Lower lobe of right lung (tissue), 2 donors: ENCODE measurements around the gene RHBDD1. TPM values are rescaled to one million over a fixed set of nuclear protein-coding genes. Genes with fewer than 3 reads are reported as not detected.

ENCODE experiments used
- ATAC-seq, 2 donors: fragments of 200-7000 bp; cut with Tn5 transposase; one replicate each; pipeline ENCODE4 v1.9.1; 2020 to 2022; ENCODE audit warnings: mild to moderate bottlenecking in 2 of 2, moderate library complexity in 2 of 2
- DNase-seq: peaks from one replicate; pipeline ENCODE4 v3.0.0-alpha.2; 2020
- H3K27ac ChIP-seq: fragments of 200-600 bp; one replicate; pipeline ENCODE4 v1.8.0; 2022
- H3K27me3 ChIP-seq: fragments of 200-600 bp; one replicate; pipeline ENCODE4 v1.8.0; 2022; ENCODE audit warnings: low read depth
- H3K36me3 ChIP-seq: fragments of 200-600 bp; one replicate; pipeline ENCODE4 v1.8.0; 2022; ENCODE audit warnings: mild to moderate bottlenecking
- H3K4me1 ChIP-seq: fragments of 200-600 bp; one replicate; pipeline ENCODE4 v1.8.0; 2022
- H3K4me3 ChIP-seq: fragments of 200-600 bp; one replicate; pipeline ENCODE4 v1.8.0; 2022; ENCODE audit warnings: mild to moderate bottlenecking
- H3K9me3 ChIP-seq: fragments of 200-600 bp; one replicate; pipeline ENCODE4 v1.8.0; 2022
- CTCF ChIP-seq: fragments of 200-600 bp; IDR thresholded peaks from one replicate; pipeline ENCODE4 v1.8.0; 2022; ENCODE audit warnings: antibody characterized with exemption, mild to moderate bottlenecking
- intact Hi-C: fragments of 100-400 bp; cut with DNase I; formaldehyde crosslinking; loops from one replicate; pipeline ENCODE4 v1.11.0; 2022
- total RNA-seq: library from RNA; stranded (reverse); fragmentation: NEBNext Ultra II Directional; extraction: Animal tissue kit (Norgen Biotek cat#: 25700); gene quantifications from one replicate; pipeline ENCODE4 v1.2.1, GENCODE V29; 2021
- donor health status: DM: no; HTN: yes; CAD: no; lungs with severe emphysema.

The RHBDD1 gene
- total RNA-seq, 1 donor from 2014 or later, result 42.2 TPM

DNA sequence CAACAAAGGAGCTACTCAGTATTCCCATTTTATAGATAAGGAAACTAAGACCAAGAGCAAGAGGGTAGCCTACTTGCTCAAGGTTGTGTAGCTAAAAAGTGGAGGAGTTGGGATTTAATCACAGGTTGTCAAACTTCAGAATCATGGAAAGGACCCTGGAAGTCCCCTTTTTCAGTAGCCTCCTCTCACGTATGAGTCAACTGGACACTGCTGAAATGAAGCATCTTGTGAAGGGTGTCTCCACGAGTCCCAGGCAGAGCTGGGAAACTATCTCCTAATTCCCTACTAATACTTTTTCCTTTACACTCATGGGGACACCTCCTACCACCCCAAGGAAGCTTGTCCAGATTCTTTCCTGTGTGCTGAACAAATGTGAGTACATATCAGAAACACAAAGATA lies 155.8 kb downstream of the RHBDD1 start:
- Histone ChIP-seq H3K36me3 (peaks cover 10% of the 10 kb centered on the region), H3K4me1 (no peaks in the 10 kb centered on the region), H3K27ac (no peak overlapping the region), H3K27me3 (no peaks in the 10 kb centered on the region), H3K4me3 (no peak overlapping the region), H3K9me3 (no peaks in the 10 kb centered on the region)
- ATAC-seq (no peak), DNase-seq (no peak)
- intact Hi-C loops, result no loop called here
- no peak for TF ChIP-seq CTCF

DNA sequence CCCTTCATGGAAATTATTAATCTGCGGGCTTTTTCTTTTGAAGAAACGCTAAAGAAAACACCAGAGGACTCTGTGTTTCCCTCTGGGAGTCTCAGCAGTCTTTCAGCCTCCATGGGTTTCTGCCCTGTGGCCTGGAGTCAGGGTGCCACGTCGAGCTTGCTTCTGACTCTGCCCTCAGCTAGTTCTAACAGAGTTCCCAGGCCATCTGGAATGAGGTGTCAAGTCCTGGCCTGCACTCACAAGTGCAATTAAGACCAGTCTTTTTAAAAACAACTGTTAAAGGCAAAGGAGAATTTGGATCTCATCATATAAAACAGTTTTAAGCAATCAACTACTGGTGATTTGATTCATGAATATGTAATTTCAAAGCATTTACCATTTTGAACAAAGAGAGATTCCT lies 157.3 kb downstream of the RHBDD1 start:
- Histone ChIP-seq H3K36me3 (peaks cover 10% of the 10 kb centered on the region), H3K4me3 (no peak overlapping the region), H3K27ac (no peak overlapping the region), H3K27me3 (no peaks in the 10 kb centered on the region), H3K9me3 (no peaks in the 10 kb centered on the region), H3K4me1 (no peaks in the 10 kb centered on the region)
- no peak for TF ChIP-seq CTCF
- no peak for ATAC-seq
- no peak for DNase-seq
- intact Hi-C loops, result no loop called here

DNA sequence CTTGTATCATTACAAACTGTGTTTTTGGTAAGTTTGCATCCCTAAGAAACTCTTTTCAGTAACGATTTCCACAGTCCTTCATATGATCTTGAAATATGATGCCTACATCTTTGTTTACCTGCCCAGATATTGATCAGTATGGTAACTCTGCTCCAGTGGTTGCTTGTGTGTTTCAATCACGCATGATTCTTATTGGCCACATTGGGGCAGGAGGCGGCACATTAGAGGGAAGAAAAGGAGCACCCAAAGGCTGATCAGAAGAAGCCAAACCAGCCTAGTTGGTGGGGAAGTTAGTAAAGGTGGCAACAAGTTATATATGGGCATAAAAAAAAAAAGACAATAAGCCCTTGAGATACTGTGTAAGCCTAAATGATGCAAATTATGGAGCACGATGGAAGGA lies 158.9 kb downstream of the RHBDD1 start:
- Histone ChIP-seq H3K36me3 (peaks cover 10% of the 10 kb centered on the region), H3K9me3 (no peaks in the 10 kb centered on the region), H3K4me1 (no peaks in the 10 kb centered on the region), H3K4me3 (no peak overlapping the region), H3K27me3 (no peaks in the 10 kb centered on the region), H3K27ac (no peak overlapping the region)
- ATAC-seq, result no peak
- DNase-seq, result no peak
- TF ChIP-seq CTCF, result no peak
- intact Hi-C loops, result no loop called here

- Histone ChIP-seq H3K9me3 (no peaks in the 10 kb centered on the region), H3K27me3 (no peaks in the 10 kb centered on the region), H3K27ac (no peak overlapping the region), H3K4me3 (no peak overlapping the region), H3K36me3 (peaks cover 10% of the 10 kb centered on the region), H3K4me1 (no peaks in the 10 kb centered on the region)
- no peak for ATAC-seq
- TF ChIP-seq CTCF, result no peak
- intact Hi-C loops, result no loop called here
- no peak for DNase-seq
These were observed 159.8 kb downstream of the RHBDD1 start for GRCh38 chr2:226995625-226996041.

DNA sequence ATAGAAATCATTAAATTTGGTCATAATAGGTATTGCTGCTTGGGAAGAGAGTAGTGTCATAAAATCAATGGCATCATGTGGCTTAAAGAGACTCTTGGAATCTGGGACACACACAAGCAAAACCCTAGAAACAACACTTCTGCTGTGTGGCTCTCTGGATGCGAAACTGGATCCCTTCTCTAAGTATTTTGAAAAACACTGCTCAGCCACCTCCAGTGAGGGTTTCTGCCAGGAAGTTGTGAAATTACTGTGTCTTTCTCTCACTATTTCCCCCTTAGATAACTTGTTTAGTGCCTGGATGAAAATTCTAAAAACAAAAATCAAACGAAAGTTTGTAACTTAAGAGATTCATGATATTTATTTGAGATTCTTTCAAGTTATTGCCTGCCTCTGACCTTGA lies 163.8 kb downstream of the RHBDD1 start:
- H3K27me3 ChIP-seq, result no peaks in the 10 kb centered on the region
- no peak for TF ChIP-seq CTCF
- no peaks in the 10 kb centered on the region for H3K9me3 ChIP-seq
- no peaks in the 10 kb centered on the region for H3K4me1 ChIP-seq
- H3K4me3 ChIP-seq, result no peak overlapping the region
- H3K36me3 ChIP-seq, result peaks cover 10% of the 10 kb centered on the region
- ATAC-seq (no peak), DNase-seq (no peak)
- H3K27ac ChIP-seq, result no peak overlapping the region
- intact Hi-C loops, result no loop called here

DNA sequence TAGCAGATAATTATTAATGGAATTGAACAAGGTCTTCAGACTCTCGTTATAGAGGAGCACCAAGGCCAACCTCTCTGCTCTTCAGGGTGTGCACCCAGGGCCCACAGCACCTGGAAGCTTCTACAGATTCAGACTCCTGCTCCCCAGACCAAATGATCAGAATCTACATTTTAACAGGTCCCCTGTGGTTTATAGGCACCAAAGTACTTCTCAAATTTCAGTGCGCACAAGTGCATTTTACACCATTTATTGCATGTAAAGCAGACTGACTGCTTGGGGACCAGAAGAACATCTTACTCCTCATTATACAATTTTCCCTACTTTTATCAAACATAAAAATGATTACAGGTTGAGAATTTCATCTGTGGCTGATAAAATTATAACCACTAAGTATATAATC lies 164.3 kb downstream of the RHBDD1 start:
- H3K4me3 ChIP-seq, result no peak overlapping the region
- H3K27ac ChIP-seq, result no peak overlapping the region
- DNase-seq (no peak), ATAC-seq (no peak)
- intact Hi-C loops, result no loop called here
- no peak for TF ChIP-seq CTCF
- no peaks in the 10 kb centered on the region for H3K27me3 ChIP-seq
- no peaks in the 10 kb centered on the region for H3K9me3 ChIP-seq
- H3K36me3 ChIP-seq, result peaks cover 10% of the 10 kb centered on the region
- no peaks in the 10 kb centered on the region for H3K4me1 ChIP-seq
